RCC 7860 (cell line): ENCODE results near the gene ABCC4.

Experiments
- DNase-seq: peaks from one replicate; pipeline ENCODE4 v3.0.0-alpha.2; 2015; ENCODE audit warnings: low spot score
- FAIRE-seq: peaks from 2 replicates; lab custom pipeline; 2012; peaks lifted over from hg19 to GRCh38; lab: Jason Lieb, UNC

Gene ABCC4

DNA sequence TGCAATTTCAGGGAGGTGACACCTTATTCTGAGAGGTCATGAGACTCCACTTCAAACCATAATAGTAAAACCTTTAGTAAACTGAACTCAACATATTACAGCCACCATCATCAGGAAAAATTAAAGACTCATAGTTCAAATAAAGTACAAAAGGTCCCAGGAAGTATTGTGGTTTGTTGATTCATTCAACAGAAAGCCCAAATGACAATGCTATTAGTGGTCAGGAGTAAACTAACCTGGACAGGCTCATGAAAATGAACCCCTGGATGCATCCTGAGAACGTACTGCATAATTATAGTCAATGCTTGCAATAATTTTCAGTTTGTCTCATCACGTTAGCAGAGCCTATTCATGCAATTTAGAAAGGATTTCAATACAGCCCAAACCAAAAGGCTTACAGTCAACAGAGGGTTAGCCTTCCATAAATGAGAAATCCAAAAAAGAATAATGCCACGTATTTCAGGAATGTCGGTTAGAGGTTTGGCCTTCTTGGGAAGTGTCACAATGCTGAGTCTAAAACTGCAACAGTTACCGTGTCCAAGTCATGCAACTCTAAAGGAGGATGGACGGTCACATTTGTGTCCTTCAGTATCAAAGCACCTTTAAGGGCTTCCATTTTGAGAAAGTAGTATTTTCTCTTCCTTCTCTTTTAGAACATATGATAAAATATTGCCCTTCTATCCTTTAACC lies 280.8 kb downstream of the ABCC4 start:
- peak; percentile 20 for DNase-seq
- FAIRE-seq: no peak

DNA sequence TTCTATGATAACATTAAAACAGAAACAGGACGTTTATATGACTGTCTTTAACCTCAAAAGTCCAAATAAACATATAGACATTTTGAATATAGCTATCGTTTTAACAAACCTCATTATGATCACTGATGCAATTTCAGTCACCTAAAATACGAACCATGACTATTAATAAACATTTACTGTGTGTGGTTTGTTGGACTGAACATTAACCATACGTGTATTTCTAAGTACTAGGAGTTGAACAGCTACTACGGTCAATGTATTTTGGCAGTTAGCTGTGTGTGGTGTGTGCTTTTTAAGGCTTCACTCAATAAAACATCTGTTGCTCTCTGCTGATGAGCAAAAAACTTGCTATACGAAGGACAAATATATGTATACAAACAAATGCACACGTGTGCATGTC lies 281.4 kb downstream of the ABCC4 start:
- FAIRE-seq (no peak), DNase-seq (no peak)

DNA sequence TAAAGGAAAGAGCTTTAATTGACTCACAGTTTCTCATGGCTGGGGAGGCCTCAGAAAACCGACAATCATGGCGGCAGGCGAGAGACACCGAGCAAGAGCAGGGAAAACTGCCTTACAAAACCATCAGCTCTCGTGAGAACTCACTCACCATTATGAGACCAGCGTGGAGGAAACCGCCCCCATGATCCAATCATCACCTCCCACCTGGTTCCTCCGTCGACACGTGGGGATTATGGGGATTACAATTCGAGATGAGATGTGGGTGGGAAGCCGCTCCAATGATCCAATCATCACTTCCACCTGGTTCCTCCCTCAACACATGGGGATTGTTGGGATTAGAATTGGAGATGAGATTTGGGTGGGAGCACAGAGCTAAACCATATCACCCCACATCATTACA lies 293.9 kb downstream of the ABCC4 start:
- no peak for DNase-seq
- no peak for FAIRE-seq

DNA sequence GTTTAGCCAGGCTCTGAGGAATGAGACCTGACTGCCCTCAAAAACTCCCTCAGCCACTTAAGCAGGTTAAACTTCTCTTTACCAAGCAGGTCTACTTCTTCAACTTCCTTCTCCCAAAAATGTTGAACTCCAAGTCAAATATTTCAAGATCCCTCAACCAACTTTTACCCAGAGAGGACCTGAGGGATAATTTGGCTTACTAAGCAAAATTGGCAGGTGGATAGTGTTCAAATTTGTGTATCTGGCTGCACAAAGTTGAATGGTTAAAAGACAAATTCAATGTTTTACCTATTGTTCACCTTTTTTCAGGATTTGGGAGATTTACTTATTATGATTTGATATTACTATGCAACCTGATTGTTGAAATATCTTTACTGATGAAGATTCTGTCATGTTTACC lies 296.0 kb downstream of the ABCC4 start:
- no peak for DNase-seq
- FAIRE-seq: no peak

GRCh38 chr13:95003019-95003813 lies 298.0 kb downstream of the ABCC4 start:
- DNase-seq (no peak), FAIRE-seq (no peak)

DNA sequence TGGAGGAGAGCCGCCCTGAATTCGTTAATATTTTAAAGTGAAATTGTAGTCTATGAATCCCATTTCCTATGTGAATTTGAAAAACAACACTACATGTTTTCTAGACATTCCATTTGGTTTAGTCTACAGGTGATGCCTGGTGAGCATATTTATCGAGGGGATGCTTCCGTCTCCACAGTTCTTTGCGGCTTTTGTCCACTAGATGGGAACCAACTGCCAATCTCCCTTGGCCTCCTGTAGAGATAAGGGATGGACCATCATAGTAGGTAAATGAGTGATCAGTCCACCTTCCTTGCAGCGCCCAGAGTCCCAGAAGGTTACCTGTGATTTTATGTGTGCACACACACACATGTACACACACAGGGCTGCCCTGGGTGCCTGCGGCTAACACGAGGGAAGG lies 299.1 kb downstream of the ABCC4 start:
- no peak for FAIRE-seq

DNA sequence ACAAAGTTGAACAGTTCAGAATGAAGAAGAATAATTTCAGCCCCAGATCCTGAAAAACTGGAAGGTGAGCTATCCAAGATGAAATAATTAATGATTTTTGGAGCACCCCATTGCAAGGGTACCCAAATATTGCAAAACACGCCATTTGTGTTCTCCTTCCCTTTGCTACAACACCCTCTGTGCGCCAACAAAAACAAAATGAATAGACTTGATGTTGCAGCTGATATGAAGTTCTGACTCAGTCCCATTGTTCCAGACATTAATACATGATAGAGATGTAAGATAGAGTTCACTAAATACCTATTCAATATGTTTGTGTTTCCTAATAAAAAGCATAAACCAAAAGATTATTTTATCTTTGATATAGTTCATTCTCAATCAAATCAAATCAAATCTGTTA lies 301.4 kb downstream of the ABCC4 start:
- no peak for DNase-seq

More for the DNA sequence above, 299.1 kb downstream of the ABCC4 start:
- DNase-seq: no peak

GRCh38 chr13:94997126-94997525 lies 304.1 kb downstream of the ABCC4 start:
- no peak for FAIRE-seq

More for the DNA sequence above, 301.4 kb downstream of the ABCC4 start:
- no peak for FAIRE-seq

DNA sequence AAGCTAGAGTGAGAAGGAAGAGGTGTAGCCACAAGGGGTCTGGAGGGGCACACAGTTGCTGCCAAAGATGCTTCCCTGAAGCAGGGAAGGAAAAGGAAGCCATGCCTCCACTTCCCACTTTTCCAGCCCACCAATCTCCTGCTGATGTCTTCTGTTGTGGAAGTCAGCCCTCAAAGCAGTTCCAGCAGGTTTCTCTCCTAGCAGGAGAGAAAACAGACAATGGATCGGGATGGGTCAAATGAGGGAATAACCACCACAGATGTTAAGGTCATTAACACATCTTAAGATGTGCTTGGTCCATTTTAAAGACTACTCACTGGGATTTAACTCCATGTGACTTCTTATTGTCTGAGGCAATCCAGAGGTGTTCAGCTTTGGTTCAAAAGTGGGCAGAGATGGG lies 304.8 kb downstream of the ABCC4 start:
- FAIRE-seq (no peak), DNase-seq (no peak)

More at GRCh38 chr13:94997126-94997525, 304.1 kb downstream of the ABCC4 start:
- DNase-seq: no peak

DNA sequence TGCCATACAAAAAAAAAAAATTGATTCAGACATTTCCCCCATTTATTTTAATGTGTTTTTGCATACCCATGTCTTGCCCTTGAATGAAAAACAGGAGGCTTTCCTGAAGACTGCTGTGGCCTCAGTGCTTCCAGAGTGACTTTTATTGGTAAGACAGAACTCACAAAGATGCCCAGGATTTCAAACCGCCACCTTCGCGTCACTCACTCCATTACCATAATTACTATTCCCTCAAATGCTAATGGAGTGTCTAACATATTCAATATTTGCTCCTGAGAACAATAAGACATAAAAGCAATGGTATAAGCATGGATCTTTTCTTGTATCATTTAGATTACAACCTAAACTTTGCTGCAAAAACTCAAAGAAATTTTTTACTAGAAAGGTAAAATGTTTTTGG lies 306.7 kb downstream of the ABCC4 start:
- DNase-seq (no peak), FAIRE-seq (no peak)

- FAIRE-seq (no peak), DNase-seq (no peak)
Measured at GRCh38 chr13:94993616-94994015, 307.6 kb downstream of the ABCC4 start.

- DNase-seq (no peak), FAIRE-seq (no peak)
Measured at GRCh38 chr13:94992036-94992960, 309.0 kb downstream of the ABCC4 start.

DNA sequence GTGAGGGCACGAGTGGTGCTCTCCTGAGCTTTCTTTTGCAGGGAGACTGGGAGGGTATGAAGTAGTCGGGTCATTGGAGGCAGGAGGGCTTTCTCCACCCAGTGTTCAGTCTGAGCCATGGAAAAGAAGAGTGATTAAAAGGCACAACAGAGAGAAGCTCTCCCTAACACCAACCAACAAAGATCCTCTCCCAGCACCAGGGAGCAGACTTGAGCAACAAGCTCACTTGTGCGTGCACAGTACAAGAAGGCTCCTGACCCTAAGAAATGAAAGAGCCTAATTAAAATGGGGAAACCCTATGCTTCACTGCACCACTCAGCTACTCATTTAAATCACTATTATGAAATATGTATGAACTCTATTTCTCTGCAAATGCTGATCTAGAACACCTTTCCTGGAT lies 312.6 kb downstream of the ABCC4 start:
- FAIRE-seq (no peak), DNase-seq (no peak)

- FAIRE-seq: no peak
Measured at GRCh38 chr13:94987869-94988268, 313.4 kb downstream of the ABCC4 start.

DNA sequence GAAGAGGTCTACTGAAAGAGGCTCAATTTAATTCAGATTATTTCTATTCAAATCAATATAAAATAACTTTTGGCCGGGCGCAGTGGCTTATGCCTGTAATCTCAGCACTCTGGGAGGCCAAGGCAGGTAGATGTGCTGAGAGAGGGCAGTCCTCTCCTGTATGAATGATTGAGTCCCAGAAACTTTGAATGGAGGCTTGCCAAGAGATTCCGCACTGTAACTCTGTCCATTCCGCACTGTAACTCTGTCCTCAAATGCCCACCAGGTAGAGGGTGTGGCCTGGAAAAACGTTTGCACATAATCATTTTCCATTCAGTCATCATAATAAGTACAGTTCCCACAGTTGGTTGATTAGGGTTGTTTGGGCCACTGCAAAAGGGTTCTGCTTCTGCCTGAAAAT lies 314.2 kb downstream of the ABCC4 start:
- no peak for DNase-seq
- no peak for FAIRE-seq

More at GRCh38 chr13:94987869-94988268, 313.4 kb downstream of the ABCC4 start:
- DNase-seq: peak; percentile 23

DNA sequence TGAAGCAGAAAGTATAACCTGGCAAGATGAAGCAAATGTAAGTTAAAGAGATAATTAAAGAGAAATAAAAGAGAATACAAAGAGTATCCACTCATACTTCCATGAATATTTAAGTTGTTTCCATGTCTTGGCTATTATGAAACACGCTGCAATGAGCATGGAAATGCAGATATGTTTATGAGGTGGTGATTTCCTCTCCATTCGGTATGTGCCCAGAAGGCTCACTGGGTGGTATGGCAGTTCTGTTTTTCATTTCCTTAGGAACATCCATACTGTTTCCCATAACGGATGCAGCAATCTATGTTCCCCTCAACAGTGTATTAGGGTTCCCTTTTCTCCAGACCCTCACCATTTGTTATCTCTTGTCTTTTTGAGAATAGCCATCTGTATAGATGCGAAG lies 316.3 kb downstream of the ABCC4 start:
- DNase-seq: no peak
- no peak for FAIRE-seq

DNA sequence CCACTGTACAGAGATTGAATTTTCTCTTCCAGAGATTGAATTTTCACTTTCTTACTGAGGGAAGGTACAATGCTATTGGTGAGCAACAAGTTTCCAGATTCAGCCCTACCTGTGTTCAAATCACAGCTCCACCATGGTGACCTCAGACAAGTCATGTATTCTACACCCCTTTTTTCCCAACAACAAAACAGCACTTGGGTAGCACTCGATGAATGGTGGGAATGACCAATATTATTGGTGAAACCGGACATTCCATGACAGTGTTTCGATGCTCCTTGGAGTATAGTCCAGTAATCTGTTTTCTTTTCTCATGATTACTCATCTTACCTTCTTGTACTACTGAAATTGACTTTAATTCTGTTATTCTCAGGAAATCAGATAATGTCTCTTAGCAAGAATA lies 322.7 kb downstream of the ABCC4 start:
- DNase-seq (no peak), FAIRE-seq (no peak)

GRCh38 chr13:94974015-94974951 lies 327.0 kb downstream of the ABCC4 start:
- DNase-seq (no peak), FAIRE-seq (no peak)

GRCh38 chr13:94972262-94972661 lies 329.0 kb downstream of the ABCC4 start:
- FAIRE-seq: no peak
- DNase-seq: no peak
